Effector memory CD8-positive, alpha-beta T cell (primary cell): ENCODE data around the gene STK25.
A peak's percentile ranks its signal among the peaks of the same experiment; 100 is the strongest.

Experiments used
- ATAC-seq: fragments of 150-1000 bp; cut with Tn5 transposase; replicated peaks from 2 replicates; pipeline ENCODE4 v1.10.0; 2021; ENCODE audit warnings: mild to moderate bottlenecking, moderate library complexity
- DNase-seq, 3 experiments: peaks; one replicate each; pipeline ENCODE4 v3.0.0; 2021
- H3K27ac Mint-ChIP-seq, 2 donors: one replicate each; pipeline ENCODE4 v1.8.0; 2022; ENCODE audit warnings: mild to moderate bottlenecking in 2 of 2, mixed read lengths in 2 of 2, moderate library complexity in 2 of 2
- H3K27me3 Mint-ChIP-seq, 2 donors: one replicate each; pipeline ENCODE4 v1.8.0; 2022; ENCODE audit warnings: mixed read lengths in 2 of 2
- H3K36me3 Mint-ChIP-seq: one replicate; pipeline ENCODE4 v1.8.0; 2022; ENCODE audit warnings: mild to moderate bottlenecking, moderate library complexity, mixed read lengths; ENCODE audit not compliant: insufficient read depth
- H3K4me1 Mint-ChIP-seq, 2 donors: one replicate each; pipeline ENCODE4 v1.8.0; 2022; ENCODE audit warnings: low read depth in 2 of 2, mixed read lengths in 2 of 2
- H3K4me3 Mint-ChIP-seq, 2 donors: one replicate each; pipeline ENCODE4 v1.8.0; 2022; ENCODE audit warnings: mild to moderate bottlenecking in 2 of 2, mixed read lengths in 2 of 2, moderate library complexity in 2 of 2
- H3K9me3 Mint-ChIP-seq, 2 donors: one replicate each; pipeline ENCODE4 v1.8.0; 2022; ENCODE audit warnings: mixed read lengths in 2 of 2

STK25 gene

GRCh38 chr2:241500016-241500415, 8.4 kb downstream of the STK25 start:
- Mint-ChIP-seq H3K4me3 (no peak overlapping the region), H3K27ac (no peak overlapping the region), H3K36me3 (peaks cover 9% of the 10 kb centered on the region), H3K27me3 (no peaks in the 10 kb centered on the region), H3K9me3 (no peaks in the 10 kb centered on the region), H3K4me1 (peaks cover 3 to 7% of the 10 kb centered on the region in 2 donors)
- ATAC-seq (no peak), DNase-seq (no peak)

- peaks cover 9% of the 10 kb centered on the region for H3K36me3 Mint-ChIP-seq
- H3K9me3 Mint-ChIP-seq, result no peaks in the 10 kb centered on the region
- no peaks in the 10 kb centered on the region for H3K27me3 Mint-ChIP-seq
- H3K27ac Mint-ChIP-seq, result no peak overlapping the region
- H3K4me3 Mint-ChIP-seq, result no peak overlapping the region
- peaks cover 0 to 5% of the 10 kb centered on the region in 2 donors for H3K4me1 Mint-ChIP-seq
- ATAC-seq (no peak), DNase-seq (no peak)
Observed at GRCh38 chr2:241499146-241499965, 9.0 kb downstream of the STK25 start.

GRCh38 chr2:241498115-241499070, 10.0 kb downstream of the STK25 start:
- Mint-ChIP-seq H3K4me1 (peaks cover 0 to 4% of the 10 kb centered on the region in 2 donors), H3K36me3 (peaks cover 9% of the 10 kb centered on the region), H3K27me3 (no peaks in the 10 kb centered on the region), H3K4me3 (no peak overlapping the region), H3K9me3 (no peaks in the 10 kb centered on the region), H3K27ac (no peak overlapping the region)
- DNase-seq (no peak), ATAC-seq (no peak)

- ATAC-seq (no peak), DNase-seq (no peak)
- no peaks in the 10 kb centered on the region for H3K9me3 Mint-ChIP-seq
- H3K4me3 Mint-ChIP-seq, result no peak overlapping the region
- peaks cover under 1 to 6% of the 10 kb centered on the region in 2 donors for H3K4me1 Mint-ChIP-seq
- no peaks in the 10 kb centered on the region for H3K27me3 Mint-ChIP-seq
- peaks cover 9% of the 10 kb centered on the region for H3K36me3 Mint-ChIP-seq
- no peak overlapping the region for H3K27ac Mint-ChIP-seq
Observed at GRCh38 chr2:241496904-241497877, 11.2 kb downstream of the STK25 start.

- Mint-ChIP-seq H3K27me3 (no peaks in the 10 kb centered on the region), H3K4me1 (peaks cover 3 to 9% of the 10 kb centered on the region in 2 donors), H3K27ac (no peak overlapping the region), H3K36me3 (peaks cover 9% of the 10 kb centered on the region), H3K4me3 (no peak overlapping the region), H3K9me3 (no peaks in the 10 kb centered on the region)
- ATAC-seq (no peak), DNase-seq (no peak)
Observed at GRCh38 chr2:241496003-241496707, 12.2 kb downstream of the STK25 start.

GRCh38 chr2:241495172-241496002, 13.0 kb downstream of the STK25 start:
- ATAC-seq (no peak), DNase-seq (no peak)
- H3K4me1 Mint-ChIP-seq, result peaks cover 6 to 13% of the 10 kb centered on the region in 2 donors
- no peaks in the 10 kb centered on the region for H3K27me3 Mint-ChIP-seq
- peaks cover 3% of the 10 kb centered on the region for H3K36me3 Mint-ChIP-seq
- H3K27ac Mint-ChIP-seq, result no peak overlapping the region
- no peak overlapping the region for H3K4me3 Mint-ChIP-seq
- no peaks in the 10 kb centered on the region for H3K9me3 Mint-ChIP-seq

- no peak for DNase-seq
- no peak overlapping the region for H3K4me3 Mint-ChIP-seq
- no peaks in the 10 kb centered on the region for H3K9me3 Mint-ChIP-seq
- no peak overlapping the region for H3K27ac Mint-ChIP-seq
- ATAC-seq, result no peak
- peaks cover 6 to 8% of the 10 kb centered on the region in 2 donors for H3K4me1 Mint-ChIP-seq
- peaks cover 3% of the 10 kb centered on the region for H3K36me3 Mint-ChIP-seq
- no peaks in the 10 kb centered on the region for H3K27me3 Mint-ChIP-seq
Observed at GRCh38 chr2:241494311-241494908, 14.0 kb downstream of the STK25 start.

GRCh38 chr2:241493092-241493491, 15.3 kb downstream of the STK25 start:
- Mint-ChIP-seq H3K27ac (no peak overlapping the region), H3K36me3 (no peaks in the 10 kb centered on the region), H3K4me1 (peaks cover 6 to 8% of the 10 kb centered on the region in 2 donors), H3K27me3 (no peaks in the 10 kb centered on the region), H3K9me3 (no peaks in the 10 kb centered on the region), H3K4me3 (no peak overlapping the region)
- DNase-seq (no peak), ATAC-seq (no peak)

GRCh38 chr2:241492174-241492565, 16.2 kb downstream of the STK25 start:
- Mint-ChIP-seq H3K4me1 (peaks cover 6 to 8% of the 10 kb centered on the region in 2 donors), H3K36me3 (no peaks in the 10 kb centered on the region), H3K27me3 (no peaks in the 10 kb centered on the region), H3K4me3 (no peak overlapping the region), H3K9me3 (no peaks in the 10 kb centered on the region), H3K27ac (peak overlapping the region in 1 of 2 donors; percentile 78)
- ATAC-seq (no peak), DNase-seq (no peak)

- H3K27ac Mint-ChIP-seq, result peak overlapping the region in 1 of 2 donors; percentile 78
- H3K27me3 Mint-ChIP-seq, result no peaks in the 10 kb centered on the region
- H3K4me3 Mint-ChIP-seq, result no peak overlapping the region
- no peaks in the 10 kb centered on the region for H3K9me3 Mint-ChIP-seq
- no peak for ATAC-seq
- no peak for DNase-seq
- H3K4me1 Mint-ChIP-seq, result peaks cover 6 to 8% of the 10 kb centered on the region in 2 donors
- no peaks in the 10 kb centered on the region for H3K36me3 Mint-ChIP-seq
Observed at GRCh38 chr2:241491549-241492173, 16.7 kb downstream of the STK25 start.

- Mint-ChIP-seq H3K4me3 (no peak overlapping the region), H3K36me3 (no peaks in the 10 kb centered on the region), H3K27me3 (no peaks in the 10 kb centered on the region), H3K9me3 (no peaks in the 10 kb centered on the region), H3K27ac (no peak overlapping the region), H3K4me1 (peaks cover 6 to 8% of the 10 kb centered on the region in 2 donors)
- ATAC-seq (no peak), DNase-seq (no peak)
Observed at GRCh38 chr2:241490825-241491506, 17.4 kb downstream of the STK25 start.
